Hepatocyte (in vitro differentiated cells): ENCODE data around the gene MAST4.

Experiments used
- EZH2 ChIP-seq: fragments of 200-600 bp; sonication (generic); IDR thresholded peaks from 2 replicates; pipeline ENCODE4 v1.6.1; 2016; ENCODE audit warnings: antibody characterized with exemption, mild to moderate bottlenecking, borderline replicate concordance
- EZH2phosphoT487 ChIP-seq: fragments of 200-600 bp; sonication (generic); IDR thresholded peaks from one replicate; pipeline ENCODE4 v1.6.1; 2018; ENCODE audit warnings: antibody characterized with exemption, mild to moderate bottlenecking, low read depth, moderate library complexity; ENCODE audit not compliant: unreplicated experiment, severe bottlenecking
- TF ChIP-seq, protein P1 (sequence below): fragments of 200-600 bp; sonication (generic); IDR thresholded peaks from 2 replicates; pipeline ENCODE4 v1.5.1; 2016; ENCODE audit warnings: antibody characterized with exemption, mild to moderate bottlenecking; ENCODE audit not compliant: poor library complexity

DNA sequence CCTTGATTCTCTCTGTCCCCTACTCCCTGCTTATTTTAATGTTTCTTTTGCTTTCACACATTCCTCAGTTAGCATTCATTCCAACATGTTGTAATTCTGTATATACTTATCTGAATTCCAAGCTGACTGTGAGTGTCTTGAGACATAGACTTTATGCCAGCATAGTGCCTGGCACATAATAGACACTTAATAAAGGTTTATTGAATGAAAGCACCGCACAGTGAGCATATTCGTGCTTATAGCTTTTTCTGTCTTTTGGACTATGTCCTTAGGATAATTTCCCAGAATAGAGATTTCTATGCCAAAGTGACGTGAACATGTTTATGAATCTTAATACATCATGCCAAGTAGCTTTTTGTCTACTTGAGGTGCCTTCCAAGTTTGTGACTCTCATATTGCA lies 425.8 kb downstream of the MAST4 start:
- TF ChIP-seq, protein P1, sequence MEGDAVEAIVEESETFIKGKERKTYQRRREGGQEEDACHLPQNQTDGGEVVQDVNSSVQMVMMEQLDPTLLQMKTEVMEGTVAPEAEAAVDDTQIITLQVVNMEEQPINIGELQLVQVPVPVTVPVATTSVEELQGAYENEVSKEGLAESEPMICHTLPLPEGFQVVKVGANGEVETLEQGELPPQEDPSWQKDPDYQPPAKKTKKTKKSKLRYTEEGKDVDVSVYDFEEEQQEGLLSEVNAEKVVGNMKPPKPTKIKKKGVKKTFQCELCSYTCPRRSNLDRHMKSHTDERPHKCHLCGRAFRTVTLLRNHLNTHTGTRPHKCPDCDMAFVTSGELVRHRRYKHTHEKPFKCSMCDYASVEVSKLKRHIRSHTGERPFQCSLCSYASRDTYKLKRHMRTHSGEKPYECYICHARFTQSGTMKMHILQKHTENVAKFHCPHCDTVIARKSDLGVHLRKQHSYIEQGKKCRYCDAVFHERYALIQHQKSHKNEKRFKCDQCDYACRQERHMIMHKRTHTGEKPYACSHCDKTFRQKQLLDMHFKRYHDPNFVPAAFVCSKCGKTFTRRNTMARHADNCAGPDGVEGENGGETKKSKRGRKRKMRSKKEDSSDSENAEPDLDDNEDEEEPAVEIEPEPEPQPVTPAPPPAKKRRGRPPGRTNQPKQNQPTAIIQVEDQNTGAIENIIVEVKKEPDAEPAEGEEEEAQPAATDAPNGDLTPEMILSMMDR: no peak
- no peak for TF ChIP-seq EZH2phosphoT487
- TF ChIP-seq EZH2: no peak
